NCI-H1092 treated with DMSO at 0.1 percent for 48 hours (cell line): Measurements from ENCODE around the gene PTGR3.

Experiments
- DNase-seq: peaks from one replicate; lab custom pipeline; 2025; lab: John Stamatoyannopoulos, UW

The PTGR3 gene

GRCh38 chr18:75170022-75170789 lies 38.7 kb downstream of the PTGR3 start:
- DNase-seq, result no peak

GRCh38 chr18:75169411-75169810 lies 39.5 kb downstream of the PTGR3 start:
- no peak for DNase-seq

- DNase-seq, result no peak
These were observed 40.3 kb downstream of the PTGR3 start for GRCh38 chr18:75168619-75169018.

- peak; percentile 87 for DNase-seq
These were observed 41.0 kb downstream of the PTGR3 start for GRCh38 chr18:75167759-75168618.

- no peak for DNase-seq
These were observed 41.8 kb downstream of the PTGR3 start for GRCh38 chr18:75167137-75167536.

GRCh38 chr18:75165926-75166325 lies 43.0 kb downstream of the PTGR3 start:
- no peak for DNase-seq

- DNase-seq, result no peak
These were observed 44.5 kb downstream of the PTGR3 start for GRCh38 chr18:75164479-75164878.

GRCh38 chr18:75163736-75164135 lies 45.2 kb downstream of the PTGR3 start:
- no peak for DNase-seq

GRCh38 chr18:75162978-75163377 lies 46.0 kb downstream of the PTGR3 start:
- no peak for DNase-seq

GRCh38 chr18:75162467-75162866 lies 46.5 kb downstream of the PTGR3 start:
- no peak for DNase-seq

- DNase-seq, result peak; percentile 45
These were observed 47.5 kb downstream of the PTGR3 start for GRCh38 chr18:75161256-75162028.

- no peak for DNase-seq
These were observed 48.6 kb downstream of the PTGR3 start for GRCh38 chr18:75160364-75160763.

- DNase-seq, result no peak
These were observed 49.1 kb downstream of the PTGR3 start for GRCh38 chr18:75159646-75160356.

GRCh38 chr18:75159238-75159518 lies 49.8 kb downstream of the PTGR3 start:
- no peak for DNase-seq
